ENCODE measurements around the gene SPAG17.

Gene SPAG17

DNA sequence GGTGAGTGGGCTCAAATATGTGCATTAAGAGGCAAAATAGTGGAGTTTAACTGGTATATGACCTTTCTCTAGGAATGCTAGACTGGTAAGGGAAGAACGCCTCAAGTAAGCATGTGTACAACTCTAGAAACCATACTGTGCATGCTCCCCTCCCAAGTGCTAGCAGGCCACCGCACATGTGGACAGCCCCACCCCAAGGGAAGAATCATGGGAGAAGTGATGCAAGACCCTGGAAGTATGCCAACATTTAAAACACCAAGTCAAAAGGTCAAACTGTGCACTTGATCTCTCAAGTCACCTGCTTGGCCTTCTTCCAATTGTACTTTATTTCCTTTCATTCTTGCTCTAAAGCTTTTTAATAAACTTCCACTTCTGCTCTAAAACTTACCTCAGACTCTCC is 135.0 kb downstream of the SPAG17 start:
- no peak for DNase-seq

DNA sequence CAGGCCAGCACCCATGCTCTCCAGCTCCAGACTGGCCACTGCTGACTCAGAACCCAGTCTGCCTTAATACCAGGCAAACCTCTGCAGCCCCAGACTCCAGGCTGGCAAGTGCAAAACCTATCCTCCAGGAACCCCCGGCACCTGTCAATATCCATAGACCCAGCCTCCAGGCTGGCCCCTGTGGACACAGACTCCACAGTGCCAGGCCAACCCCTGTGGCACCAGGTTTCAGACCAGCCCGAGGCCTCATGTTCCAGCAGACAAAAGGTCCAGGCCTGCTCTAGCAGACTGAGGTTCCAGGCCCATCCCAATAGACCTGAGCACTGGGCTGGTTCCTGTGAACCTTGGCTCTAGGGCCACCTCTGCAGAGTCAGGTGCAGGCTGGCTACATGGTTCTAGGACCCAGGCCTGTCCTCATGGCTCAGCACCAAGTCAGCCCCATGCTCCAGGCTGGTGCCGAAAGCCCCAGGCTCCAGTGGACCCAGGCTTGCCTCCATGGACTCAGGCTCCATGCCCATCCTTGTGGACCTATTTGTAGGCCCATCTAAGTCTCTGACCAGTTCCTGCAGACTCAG is 137.3 kb downstream of the SPAG17 start:
- DNase-seq: no peak

DNA sequence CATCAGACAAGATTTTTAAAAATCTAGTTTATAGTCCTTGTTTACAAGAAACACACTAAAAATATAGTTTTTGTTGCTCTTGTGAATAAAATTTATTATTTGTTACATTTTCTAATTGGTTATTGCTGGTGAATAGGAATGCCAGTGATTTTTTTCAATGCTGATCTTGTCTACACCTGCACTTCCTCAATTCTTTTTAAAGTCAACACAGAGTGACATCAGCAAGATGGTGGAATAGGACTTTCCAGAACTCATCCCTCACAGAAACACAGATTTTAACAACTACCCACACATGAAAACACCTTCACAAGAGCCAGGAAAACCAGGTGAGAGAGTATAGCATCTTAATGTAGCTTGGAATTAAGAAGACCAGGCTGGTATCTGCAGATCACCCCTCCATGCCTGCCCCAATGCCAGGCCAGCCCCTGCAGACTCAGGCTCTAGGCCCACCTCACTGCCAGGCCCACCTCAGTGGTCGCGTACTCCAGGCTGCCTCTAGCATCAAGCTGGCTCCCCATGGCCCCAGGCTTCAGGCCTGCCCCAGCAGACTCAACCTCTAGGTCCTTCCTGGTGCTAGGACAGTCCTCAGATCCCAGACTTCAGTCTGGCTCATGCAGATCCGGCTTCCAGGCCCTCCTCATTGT is 137.9 kb downstream of the SPAG17 start:
- no peak for DNase-seq

DNA sequence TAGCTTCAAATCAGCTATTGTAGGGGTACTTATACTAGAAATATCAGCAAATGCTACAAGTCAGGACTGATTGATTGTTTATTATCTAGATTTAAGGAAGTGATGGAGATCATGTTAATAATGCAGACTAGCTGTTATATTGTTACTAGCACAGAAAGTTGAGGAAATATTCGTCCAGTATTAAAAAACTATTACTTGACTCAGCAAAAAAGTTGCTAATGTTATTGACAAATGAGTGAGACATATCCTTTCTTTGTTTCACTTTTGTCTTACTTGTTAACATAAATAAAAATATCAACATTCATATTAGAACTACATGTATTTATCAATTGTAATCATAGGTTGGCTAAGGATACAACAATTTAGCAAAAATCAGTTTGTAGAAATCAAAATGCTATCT is 141.4 kb downstream of the SPAG17 start:
- DNase-seq: no peak

DNA sequence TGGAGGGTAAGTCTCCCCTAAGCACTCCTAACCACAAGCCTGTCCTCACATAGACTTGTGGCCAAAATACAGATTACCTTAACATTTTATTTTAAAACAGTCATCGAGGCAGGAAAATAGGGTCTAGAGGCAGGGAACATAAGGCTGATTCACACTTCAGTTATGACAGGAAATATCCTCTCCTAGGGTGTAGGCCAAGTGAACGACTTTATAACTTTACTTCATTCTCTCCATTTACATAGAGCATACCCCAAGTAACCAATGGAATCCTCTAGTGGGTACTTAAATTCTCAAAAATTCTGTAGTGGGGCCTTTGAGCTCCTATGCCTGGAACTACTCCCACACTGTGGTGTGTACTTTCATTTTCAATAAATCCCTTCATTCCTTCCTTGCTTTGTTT is 142.5 kb downstream of the SPAG17 start:
- DNase-seq: no peak

DNA sequence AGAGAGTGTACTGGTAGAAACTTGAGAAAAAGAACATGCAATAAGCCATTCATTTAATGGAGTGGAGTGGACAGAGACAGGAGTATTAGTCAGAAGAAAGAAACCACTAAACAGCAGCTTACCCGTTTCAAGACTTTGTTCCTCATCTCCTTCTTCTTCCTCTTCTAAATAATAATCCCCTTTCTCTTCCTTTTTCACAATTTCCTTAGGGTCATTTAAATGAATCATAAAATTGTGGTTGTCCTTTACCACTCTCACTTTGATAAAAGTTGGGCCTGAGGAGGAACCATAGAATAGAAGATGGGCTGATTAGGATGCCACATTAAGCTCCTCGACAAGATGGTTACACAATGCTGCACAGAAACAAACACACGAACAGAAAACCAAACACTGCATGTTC is 145.9 kb downstream of the SPAG17 start:
- DNase-seq: no peak

DNA sequence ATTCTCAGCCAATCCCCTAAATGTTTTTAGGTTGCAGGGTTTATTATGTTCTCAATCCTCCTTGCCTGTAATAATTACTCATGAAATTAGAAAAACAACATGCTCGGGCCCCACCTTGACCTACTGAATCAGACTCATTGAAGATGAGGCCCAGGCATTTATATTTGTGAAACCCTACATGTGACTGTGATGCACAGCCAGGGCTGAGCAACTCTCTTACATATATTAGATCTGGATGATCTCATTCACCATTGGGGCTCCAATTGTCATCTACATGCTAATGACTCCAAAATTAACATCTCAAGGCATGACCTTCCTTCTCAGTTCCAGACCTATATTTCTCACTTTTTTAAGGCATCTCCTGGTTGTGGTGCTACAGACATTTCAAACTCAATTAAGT is 152.1 kb downstream of the SPAG17 start:
- DNase-seq: no peak

DNA sequence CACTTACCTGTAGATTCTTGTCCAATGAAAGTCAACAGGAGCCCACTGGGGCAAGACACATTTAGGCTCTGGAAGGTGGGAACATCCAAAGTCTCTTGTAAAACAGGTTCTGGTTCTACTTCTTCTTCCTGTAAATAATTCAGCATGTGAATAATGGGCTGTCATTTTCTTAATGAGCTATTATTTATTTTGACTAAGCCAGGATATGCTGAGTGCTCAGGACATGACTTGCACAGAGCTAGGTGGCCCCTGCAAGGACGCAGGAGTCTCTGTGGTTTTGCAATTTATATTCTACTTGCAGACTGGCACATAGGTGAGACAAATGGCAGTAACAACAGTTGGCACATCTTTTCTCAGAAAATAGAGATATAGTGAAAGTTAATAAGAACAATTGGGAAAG is 156.8 kb downstream of the SPAG17 start:
- no peak for DNase-seq

DNA sequence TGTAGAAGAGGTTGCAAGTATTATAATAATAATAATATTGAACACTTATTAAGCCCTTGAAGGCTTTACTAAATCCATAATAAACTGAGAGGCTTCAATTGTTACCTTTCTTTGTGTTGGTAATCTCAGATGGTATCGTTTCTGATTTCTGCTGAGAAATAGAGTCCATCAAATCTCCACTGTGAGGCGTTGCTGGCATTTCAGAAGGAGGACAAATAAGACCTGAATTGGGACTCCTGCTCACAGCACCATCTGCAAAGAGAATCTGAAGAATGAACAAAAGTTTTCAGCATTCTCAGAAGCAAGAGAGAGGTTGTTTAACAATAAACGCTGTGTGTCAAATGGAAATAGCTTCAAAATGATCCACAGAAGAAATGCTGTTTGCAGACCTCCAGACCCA is 161.8 kb downstream of the SPAG17 start:
- DNase-seq: no peak

DNA sequence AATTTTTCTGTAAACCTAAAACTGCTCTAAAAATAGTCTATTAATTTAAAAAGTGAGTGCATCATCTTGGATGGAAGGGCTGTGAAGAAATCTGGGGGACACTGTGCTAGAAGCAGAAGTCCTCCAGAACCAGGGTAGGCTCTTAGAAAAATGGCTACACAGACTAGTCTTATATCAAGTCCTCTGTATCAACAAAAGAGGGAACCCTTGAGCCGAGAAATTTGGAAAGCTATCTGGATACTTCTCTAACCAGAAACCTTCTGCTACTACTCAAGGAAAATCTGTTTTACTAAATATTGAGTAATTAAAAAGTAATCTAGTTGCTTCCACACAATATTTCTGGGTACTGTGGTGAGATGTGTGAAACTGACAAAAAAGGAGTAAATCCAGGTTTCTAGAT is 163.4 kb downstream of the SPAG17 start:
- DNase-seq: peak in 1 of 2 experiments; percentile 9

DNA sequence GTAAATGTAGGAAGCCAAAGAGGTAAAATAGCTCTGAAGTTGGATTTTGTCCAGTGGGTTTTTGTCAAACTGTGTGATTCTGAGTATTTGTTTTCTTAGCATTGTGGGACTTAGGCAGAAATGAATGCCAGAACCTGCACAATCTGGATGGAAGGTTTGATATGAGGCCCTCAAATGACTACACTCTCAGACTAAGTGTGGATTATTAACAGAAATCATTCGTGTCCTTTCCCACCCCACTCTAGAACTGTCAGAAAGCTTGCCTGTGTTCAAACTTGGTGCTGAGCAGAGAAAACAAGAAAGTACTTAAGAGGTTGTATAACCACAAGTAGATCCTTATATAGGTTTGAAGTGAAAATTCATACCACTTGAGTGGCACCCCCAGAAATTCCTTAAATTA is 167.0 kb downstream of the SPAG17 start:
- DNase-seq: no peak

DNA sequence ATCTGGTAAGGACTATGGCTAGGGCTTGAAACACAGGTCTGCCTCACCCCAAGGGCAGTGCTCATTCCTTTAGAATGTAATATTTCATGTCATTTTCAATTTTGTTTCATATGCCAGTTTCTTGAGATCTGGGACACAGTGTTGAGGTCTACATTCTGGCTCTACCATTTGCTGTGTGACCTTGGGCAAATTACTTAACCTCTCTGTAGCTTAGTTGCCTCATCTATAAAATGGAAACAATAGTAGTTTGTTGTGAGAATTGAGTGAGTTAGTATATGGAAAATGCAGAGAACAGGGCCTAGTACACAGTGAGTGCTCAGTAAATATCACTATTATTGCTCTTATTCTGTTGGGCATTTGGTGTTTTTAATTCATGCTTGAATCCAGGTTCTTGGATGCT is 171.1 kb downstream of the SPAG17 start:
- no peak for DNase-seq

DNA sequence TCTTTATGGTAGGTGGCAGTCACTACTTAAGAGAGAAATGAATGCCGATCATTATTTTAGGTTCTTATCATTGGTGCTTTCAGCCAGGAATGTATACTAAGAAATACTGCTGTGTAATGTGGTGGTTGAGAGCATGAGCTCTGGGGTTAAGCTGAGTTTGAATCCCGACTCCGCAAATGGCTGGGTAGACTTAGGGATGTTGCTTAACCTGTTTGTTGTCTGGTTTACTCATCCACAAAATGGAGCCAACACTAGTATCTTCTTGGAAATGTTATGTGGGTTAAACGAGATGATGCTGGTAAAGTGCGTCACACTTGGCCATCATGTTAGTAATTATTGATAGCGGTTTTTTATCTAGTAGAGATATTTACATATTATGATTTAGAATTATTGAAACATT is 171.7 kb downstream of the SPAG17 start:
- no peak for DNase-seq

DNA sequence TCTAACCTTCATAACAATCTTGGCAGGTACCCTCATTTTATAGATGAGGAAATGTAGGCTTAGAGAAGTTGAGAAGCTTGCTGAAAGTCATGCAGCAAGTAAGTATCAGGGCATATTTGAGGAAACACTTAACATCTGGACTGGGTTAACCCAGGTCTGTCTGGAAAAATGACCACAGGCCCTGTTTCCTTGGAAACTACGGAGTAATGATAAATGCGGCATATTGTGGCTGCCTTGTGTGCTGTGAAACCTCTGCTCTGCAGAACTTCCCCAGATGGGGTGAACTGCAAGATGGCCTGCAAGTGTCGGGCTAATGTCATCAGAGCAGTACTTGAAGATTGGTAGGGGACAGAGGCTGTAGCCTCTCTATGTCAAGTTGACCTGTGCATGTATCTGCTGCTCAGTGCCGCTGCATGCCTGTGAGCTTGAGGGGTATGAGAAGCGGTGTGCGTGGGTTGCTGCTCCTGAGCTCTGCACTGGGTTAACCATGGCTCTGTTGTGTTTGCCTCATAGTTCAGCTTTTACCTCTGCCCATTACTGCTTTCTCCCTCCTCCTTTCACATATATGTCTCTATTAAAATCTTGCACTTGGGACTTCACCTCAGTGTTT is 172.4 kb downstream of the SPAG17 start:
- DNase-seq: no peak

DNA sequence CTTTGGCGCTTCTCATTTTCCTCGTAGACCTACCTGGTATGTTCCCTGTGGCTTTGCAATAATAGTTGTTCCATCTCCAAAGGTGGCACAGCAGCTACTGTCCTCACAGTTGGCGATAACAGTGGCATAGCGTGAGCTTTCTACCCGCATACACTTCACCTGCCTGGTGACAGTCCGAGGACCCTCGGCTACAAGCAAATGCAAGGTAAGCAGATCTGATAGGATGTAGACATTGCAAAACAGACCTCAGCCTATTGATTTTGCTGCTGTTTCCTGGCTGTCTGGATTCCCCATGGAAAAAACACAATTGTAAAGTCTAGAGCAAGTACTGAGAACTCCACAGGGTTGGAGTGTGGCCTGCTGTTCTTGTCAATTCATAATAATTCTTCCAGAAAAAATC is 177.0 kb downstream of the SPAG17 start:
- DNase-seq: no peak

DNA sequence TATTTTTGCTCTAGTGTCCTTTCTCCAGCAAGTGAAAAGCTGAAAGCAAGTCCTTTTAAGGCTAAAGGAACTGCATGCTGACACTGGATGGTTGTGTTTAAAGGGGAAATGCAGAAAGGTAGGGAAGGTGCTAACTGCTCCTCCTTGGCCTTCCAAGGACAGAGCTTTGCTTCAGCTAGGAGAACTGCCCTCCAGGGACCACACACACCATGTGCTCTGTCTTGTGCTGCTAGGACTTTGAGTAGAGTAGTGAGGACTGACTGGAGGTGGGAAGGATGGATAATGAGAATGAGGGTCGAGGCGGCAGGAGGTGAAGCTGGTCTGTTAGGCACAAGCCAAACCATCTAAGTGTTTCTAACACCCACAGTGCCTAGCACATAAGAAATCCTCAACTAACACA is 177.6 kb downstream of the SPAG17 start:
- no peak for DNase-seq

DNA sequence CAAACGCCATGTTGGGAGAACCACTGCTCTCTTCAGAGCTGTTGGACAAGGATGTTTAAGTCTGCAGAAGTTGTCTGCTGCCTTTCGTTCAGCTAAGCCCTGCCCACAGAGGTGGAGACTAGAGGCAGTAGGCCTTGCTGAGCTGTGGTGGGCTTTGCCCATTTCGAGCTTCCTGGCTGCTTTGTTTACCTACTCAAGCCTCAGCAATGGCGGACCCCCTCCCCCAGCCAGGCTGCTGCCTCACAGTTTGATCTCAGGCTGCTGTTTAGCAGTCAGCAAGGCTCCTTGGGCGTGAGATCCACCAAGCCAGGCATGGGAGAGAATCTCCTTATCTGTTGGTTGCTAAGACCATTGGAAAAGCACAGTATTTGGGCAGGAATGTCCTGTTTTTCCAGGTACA is 180.7 kb downstream of the SPAG17 start:
- DNase-seq: no peak

DNA sequence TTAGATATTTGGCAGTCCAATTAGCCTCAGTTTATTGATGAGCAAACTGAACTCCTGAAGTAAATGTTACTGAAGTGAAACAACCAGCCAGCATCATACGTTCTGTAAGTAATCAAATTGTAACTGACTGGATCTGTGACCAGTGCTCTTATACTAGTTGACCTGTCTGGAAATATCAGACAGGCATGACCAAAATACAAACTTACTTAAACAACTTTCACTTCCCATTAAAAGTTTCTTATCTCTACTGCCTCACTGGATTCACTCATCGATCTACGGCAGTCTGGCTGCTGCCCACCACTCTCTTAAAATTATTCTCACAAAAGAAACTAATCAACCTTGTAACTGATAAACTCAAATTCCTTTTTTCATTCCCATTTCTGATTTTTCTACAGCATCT is 199.1 kb downstream of the SPAG17 start:
- DNase-seq: no peak

DNA sequence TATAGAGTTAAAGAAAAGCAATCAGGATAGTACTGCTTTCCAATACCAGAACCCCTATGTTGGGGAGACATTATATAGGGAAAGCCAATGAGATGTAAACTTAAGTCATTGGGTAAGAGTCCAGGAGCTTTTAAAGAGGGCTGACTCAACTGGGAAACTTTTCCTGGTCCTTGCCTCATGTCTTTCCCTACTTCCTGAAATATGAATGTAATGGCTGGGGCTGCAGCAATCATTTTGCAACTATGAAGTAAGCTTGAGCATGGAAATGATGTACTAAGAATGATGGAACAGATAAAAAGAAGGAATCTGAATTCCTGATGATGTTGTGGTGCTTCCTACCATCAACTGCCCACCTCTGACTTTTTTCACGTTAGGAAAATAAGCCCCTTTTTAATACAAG is 199.8 kb downstream of the SPAG17 start:
- DNase-seq: no peak

DNA sequence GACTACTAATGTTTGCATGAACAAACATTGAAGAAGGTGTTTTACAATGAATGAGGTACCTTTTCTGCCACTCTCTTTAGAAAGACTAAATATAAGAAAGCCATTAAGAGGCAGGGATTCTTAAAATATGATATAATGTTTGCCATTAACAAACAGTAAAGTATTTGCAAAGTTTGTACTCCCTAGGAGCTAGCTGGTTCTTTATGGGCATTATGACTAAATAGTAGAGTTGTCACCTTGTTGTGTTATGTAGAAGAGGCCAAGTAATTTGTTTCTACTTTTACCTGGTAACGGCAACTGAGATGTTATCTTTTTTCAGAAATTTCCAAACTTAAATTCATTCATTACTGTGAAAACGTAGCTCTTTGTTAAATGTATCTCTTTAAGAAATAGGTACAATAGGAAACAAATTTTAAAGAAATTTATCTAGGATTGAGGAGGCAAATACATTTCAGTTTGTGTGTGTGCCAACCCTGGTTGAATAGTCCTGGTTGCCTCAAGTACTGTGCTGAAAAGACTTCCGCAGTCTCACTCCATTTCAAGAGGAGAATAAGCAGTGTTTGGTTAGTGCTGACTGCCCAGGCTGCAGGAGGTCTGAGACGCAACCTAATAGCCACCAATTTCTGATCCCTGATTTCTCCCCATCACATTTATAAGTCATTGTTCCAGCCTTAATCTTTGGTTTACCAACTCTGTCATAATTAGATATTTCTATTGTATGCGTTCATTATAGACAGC is 203.4 kb downstream of the SPAG17 start:
- DNase-seq: no peak

DNA sequence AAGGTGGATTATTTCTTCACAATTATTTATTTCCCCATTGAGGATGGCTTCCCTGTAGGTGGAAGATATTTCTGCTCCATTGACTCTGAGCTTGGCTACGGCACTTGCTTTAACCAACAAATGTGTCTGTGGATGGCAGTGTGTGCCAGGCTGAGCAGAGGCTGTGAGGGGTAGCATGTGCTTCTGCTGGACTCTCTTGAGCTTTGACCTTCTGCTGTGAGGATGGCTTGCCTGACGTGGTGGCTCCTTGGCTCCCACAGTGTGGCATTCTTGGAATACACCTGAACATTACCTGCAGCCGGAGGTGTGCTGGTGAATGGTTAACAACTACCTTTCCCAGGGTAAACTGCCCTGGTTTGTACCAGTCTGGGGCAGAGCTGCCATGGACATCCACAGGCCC is 208.6 kb downstream of the SPAG17 start:
- DNase-seq: no peak

DNA sequence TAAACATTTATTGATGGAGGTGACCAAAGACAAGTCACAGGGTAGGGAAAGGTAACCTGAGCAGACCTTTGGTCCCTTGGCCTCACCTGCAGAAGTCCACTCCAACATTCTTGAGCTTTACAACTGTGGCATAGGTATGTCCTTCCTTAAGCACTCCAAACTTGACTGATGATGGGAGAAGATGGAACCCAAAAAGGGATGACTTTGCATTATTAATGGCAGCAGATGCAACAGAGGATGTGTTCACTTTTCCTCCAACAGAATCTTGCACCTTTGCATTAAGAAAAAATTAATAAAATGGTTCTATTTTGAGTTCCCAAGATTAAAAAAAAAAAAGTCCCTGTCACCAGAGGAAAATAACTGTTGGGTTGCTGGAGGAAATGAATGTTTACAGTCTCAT is 213.3 kb downstream of the SPAG17 start:
- DNase-seq: no peak

DNA sequence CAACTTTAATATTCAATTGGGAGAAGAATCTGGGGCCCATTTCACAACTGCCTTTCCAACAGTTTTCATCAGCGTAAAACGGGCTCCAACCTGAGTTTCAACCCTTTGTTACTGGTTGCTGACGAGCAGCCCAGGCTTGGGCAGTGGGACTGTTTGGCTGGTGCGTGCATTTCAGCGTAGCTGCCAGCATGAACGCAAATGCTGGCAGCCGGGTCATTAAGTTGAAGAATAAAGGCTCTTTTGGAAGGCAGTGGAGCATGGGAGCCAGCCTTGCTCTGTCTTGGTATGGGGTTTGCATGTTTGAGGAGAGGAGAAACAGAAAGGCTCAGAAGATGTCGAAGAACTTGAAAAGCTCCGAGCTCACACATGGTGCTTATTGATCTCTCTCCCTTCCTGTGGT is 214.8 kb downstream of the SPAG17 start:
- no peak for DNase-seq

DNA sequence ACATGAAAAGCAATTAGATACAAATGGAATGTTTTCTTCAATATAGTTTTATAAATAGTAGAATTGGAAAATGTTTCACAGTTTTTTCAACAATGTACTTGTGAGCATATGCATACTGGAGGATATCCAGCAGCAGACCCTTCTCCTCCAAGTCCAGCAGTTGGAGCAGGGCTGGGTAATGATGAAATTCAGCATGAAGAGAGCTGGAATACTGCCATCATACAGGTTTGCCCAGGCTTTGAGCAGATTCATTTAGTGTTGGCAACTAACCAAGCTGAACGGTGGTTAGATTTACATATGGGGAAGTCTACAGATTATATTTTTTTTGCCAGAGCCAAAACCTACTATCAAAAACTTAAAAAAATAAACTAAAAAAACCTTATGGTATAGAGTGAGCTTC is 217.1 kb downstream of the SPAG17 start:
- DNase-seq: no peak

All from NCI-H524 (cell line).